NCI-H446 treated with DMSO at 0.1 percent for 48 hours (cell line): Measurements from ENCODE around the gene CSNK1G1.

Source experiments
- DNase-seq: peaks from one replicate; lab custom pipeline; 2025; lab: John Stamatoyannopoulos, UW

Gene CSNK1G1

DNA sequence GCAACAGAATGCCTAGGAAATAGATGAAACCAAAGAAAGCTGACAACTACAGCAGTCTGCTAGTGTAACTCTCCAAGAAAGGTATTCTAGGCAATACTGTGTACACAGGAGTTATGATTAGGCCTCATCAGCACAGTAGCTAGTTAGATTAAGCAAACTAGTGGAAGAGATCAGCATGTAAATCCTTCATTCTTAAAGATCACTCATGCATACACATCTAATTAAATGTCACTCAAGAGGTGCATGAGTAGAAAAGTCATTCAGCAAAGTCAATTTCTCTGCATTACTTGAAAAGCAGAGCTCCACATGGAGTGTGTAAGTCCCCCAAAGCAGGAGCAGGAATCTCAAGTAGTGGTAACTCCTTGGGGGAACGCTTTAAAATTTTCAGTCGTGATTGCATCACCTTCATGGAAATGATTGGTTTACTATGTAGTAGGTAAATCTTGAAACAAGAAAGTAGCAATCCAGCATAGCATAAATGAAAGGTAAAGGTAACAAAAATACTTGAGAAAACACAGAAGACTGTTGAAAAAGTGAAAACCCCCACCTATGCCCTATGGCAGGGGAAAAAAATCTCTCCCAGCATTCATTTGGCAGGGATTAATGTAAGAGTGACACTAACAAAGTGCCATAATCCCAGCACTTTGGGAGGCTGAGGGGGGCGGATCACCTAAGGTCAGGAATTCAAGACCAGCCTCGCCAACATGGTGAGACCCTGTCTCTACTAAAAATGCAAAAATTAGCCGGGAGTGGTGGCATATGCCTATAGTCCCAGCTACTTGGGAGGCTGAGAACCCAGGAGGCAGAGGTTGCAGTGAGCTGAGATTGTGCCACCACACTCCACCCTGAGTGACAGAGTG lies 163.8 kb downstream of the CSNK1G1 start:
- no peak for DNase-seq

DNA sequence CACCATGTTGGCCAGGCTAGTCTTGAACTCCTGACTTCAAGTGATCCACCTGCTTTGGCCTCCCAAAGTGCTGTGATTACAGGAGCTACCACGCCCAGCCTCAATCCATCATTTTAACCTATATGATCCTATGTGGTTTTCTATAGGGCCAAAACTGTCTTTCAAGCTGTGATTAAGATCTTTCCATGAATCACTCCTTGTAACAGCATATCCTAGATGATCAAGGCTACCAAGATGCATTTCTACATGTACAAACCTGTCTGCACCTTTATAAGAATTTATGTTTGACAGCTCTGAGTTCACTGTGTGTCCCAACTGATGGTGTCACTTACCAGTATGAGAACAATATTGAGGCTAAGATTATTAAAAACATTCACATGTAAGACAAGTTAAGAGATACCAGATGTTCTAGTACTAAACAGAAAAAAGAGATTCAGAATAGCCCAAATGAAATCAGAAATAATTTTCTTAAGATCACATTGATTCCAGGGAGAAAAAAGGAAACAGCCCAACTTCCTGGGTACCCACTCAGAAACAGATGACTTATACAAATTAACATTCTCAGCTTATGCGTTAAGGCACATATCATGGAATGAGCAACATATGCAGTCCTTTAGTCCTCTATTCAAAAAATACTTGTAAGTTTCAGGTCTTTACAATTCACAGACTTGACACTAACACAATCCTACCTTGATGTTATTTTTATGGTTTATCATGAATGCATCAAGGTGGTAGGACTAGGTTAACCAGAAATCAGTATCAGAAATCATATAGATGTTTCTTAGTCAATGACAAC lies 168.4 kb downstream of the CSNK1G1 start:
- DNase-seq: no peak

DNA sequence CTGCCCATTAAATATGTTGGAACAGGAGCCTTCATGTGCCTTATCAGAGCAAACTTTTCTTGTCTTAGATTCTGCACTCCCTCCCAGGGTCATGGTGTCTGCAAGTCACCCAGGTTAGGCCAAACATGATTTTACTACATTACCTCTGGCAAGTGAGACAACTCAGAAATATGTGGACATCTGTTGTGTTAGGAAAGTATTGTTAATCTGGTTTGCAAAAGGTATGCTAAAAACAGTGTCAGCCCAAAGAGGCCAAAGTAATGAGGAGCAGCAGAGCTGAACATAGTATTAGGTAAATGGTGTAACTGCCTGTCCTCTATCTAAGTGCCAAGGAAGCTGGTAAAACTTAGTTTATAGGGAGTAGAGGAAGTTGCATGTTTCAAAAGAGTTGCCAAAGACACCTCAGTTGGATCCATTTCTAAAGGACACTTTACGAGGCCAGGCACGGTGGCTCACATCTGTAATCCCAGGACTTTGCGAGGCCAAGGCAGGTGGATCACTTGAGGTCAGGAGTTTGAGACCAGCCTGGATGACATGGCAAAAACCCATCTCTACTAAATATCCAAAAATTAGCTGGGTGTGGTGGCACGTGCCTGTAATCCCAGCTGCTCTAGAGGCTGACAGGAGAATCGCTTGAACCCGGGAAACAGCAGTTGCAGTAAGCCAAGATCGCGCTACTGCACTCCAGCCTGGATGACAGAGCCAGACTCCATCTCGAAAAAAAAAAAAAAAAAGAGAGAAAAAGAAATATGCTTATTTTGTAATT lies 170.6 kb downstream of the CSNK1G1 start:
- no peak for DNase-seq

DNA sequence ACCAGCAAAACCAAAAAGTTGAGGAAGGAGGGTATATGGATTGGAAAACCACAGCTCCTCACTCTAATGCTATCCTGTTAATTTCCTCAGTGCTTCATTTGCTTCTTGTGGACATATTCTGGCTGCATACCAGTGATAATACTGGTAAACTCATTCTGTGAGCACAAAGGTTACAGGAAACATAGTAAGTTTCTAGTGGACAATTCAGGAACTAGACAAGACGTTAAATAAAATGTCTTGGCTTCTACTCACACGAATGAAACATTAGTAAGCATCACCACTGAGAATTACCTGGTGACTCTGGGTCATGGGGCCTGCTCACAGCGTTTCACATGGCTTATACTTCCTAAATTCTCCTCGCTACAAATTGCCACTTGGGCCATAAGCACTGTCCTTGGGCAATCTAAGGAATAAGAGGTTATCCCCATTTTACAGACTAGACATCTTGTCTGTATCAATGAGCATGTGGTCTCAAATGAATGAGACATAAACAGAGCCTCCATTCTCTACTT lies 173.1 kb downstream of the CSNK1G1 start:
- no peak for DNase-seq

DNA sequence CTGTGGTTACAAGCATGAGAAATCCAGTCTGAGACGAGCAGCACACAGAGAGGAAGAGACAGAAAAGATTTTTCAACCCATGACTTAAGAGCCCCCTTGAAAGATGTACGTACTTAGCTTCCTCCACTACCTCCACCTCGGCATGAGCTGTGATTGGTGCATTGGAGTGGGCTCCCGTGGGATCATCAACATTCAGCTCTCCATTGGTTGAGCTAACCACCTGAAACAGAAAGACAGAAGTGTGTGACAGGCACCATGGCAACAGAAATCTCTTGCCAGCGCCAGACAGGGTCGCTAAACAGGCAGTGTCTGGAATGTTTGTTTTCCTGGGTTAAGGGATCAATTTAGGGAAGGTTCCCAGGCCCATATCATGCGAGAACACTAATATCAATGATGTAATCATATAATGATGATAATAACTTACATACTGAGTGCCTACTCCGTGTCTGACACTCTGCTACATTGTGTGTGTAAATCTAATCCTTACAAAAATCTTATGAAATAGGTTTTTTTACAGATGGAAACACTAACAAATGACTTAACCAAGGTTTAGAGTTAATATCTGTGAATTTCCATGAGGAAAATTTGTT lies 175.6 kb downstream of the CSNK1G1 start:
- DNase-seq: no peak

DNA sequence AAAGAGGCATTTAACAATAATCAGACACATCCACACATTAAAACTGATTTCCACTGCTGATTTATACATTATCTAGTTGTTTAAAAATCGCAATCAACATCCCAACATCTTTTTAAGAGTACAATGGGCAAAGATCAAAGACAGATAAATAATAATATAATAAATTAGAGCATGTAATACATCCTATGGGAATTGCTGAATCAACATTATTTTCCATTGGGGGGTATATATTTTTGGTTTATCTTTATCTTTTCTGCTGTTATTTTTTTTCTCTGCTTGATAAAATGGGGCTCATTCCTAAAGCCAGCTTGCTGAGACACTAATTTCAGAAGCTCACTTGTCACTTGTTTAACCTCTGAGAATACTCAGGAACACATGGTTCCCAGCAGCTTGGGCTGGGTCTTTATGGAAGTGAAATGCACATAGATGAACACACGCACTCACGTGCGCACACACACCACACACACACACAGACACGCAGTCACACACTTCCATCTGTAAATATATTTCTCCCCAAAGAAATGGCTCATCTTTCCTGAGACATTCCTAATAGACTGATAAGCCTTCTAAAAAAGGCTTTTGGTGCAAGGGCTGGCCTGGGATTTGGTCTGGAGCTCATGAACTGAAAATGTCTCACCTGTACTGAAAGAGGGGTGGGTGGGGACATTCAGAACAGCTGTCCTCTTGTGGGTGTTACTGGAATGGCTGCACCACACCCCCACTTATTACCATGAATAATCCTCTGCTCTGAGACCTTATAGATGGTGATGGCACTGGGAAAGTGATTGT lies 189.7 kb downstream of the CSNK1G1 start:
- no peak for DNase-seq

DNA sequence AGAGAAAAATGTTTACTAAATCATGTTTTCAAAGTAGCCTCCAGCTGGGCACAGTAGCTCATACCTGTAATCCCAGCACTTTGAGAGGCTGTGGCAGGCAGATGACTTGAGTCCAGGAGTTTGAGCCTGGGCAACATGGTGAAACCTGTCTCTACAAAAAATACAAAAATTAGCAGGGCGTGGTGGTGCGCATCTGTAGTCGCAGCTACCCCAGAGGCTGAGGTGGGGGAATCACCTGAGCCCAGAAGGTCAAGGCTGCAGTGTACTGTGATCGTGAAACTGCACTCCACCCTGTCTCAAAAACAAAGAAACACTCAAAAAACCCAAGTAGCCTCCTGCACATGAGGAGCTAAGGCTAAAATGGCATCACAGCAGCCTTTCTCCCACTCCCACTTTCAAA lies 191.5 kb downstream of the CSNK1G1 start:
- DNase-seq: no peak

DNA sequence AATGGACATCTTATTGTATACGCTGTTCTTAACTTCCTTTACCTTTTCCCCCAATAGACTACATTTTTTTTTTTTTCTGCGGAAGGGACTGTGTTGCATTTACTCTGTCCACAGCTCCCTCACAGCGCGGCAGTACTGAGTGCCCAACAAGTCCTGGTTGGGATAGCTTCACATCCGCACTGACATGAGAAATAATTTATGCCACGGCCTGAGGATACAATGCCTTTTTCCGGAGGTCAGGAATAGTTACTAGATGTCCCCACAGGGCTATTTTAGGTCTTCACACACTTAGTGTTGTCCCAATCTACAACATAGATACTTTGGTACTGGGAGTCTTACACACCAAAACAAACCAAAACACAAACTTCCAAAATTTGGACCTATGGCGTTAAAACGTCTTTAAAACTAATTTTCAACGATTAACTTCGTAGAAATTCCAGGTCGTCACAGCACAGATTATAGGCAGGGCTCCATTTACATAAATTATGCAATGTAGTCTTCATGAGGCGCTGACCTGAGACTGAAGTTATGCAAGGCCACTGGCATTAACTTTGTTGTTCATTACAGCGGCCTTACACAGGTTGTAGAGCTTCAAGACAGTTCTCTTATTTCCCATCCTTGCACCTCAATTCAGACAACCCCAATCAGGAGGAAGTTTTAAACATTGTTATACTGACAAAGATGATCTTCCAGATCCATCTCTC lies 192.2 kb downstream of the CSNK1G1 start:
- DNase-seq: no peak

DNA sequence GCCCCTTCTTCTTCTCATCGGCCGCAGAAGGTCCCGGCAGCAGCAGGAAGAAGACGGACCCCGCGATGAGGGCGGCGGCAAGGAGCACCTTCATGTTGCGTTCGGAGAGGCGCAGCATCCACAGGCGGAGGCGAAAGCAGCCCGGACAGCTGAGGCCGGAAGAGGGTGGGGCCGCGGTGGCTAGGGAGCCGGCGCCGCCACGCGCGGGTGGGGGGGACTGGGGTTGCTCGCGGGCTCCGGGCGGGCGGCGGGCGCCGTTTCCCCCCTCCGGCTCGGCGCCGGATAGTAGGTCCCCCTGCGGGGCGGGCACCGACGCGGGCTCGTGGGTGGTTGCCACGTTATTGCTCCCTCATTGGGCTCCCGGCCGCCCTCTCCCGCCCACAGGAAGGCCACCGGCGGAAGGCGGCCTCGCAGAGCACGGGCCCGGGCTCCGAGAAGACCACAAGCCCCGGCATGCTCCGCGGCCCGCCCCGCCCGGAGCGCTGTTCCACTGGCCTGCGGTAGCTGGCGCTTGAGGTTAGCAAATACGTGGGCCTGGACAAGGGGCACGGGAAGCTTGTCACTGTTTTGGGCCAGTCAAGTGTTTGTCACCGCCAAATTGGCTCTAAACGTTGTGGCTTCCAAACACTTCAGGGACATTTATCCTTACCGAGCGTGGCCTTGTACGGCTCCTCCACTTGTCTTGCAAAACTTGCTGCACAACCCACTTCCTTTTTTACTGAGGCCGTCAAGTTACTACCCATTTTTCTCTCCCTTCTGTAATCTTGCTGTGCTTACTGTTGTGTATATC lies 192.9 kb downstream of the CSNK1G1 start, which contains the start of gene PPIB:
Gene PPIB, minus strand, starts transcription at position 154 of the 790 bp plus-strand sequence. Its CDS starts 36 bp downstream, at position 118.
- peak; percentile 94 for DNase-seq

DNA sequence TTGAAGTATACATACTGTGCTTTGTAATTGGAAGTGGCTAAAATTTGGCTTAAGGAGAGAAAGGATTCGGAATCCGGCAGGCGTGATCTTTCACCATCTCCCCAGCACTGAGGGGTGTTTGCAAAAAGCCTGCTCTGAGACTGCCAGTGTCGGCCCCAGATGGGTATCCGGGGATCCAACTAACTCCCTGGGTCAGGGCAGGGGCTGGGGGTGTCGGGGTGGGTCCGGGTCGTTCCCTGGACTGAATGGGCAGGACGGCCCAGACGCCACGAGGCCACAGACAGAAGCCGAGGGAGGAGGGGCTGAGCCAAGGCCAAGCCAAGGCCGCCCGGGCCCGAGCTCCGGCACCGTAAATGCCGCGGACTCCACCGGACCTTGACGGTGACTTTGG lies 193.5 kb downstream of the CSNK1G1 start:
- no peak for DNase-seq

DNA sequence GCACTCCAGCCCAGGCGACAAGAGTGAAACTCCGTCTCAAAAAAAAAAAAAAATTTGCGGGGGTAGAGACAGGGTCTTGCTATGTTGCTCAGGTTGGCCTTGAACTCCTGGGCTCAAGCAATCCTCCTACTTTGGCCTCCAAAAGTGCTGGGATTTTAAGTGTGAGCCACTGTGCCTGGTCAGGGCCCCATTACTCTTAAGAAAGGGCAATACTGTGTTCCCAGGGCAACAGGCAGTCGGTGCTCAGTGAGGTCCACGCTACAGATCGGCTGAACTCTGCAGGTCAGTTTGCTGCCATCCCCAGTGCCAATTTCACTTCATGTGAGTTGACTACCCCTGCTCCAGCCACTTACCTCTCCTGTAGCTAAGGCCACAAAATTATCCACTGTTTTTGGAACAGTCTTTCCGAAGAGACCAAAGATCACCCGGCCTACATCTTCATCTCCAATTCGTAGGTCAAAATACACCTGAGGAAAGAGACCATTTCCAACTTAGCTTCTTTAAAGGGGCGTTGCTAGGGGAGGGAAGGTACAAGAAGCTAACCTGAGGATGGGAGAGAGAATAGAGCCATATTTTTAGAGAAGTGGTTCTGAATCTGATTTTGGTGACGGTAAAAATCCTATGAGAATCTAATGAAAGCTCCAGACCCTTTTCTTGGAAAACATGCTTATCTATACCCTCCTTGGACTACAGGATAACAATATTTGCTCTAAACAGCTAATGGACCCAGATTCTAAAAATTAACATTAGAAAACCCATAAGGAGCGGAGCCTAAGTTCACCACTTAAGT lies 194.1 kb downstream of the CSNK1G1 start:
- no peak for DNase-seq

DNA sequence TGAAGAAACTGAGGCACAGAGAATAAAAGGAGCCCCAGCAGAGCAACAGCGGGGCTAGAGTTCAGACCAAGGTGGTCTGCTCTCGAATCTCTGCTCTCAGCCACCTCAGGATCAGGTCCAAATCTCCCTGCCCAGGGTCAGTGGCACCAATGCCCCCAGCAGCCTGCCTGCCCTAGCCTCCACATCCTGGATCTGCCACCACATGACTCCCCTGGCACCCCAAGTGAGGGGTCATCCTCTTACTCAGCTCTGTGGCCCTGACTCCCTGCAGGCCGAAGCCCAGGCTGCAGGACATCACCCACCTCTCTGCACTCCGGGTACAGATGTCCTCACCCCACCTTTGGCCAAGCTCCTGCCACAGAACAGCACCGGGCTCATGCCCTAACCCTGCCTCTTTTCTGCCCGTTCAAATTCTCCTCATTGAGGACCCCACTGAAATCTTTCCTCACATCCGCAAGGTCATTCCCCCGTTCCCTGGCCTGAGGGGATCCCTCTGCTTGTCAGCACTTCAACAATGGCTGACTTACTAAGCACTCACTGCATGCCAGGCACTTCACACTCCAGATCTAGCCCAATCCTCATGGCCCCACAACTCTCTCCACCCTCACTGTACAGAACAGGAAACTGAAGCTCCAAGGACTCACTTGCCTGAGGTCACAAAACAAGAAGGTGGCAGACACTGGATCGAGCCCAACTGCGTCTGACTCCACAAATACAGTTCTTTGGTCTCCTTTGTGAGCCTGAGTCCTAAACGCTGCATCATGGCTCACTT lies 197.4 kb downstream of the CSNK1G1 start:
- DNase-seq: no peak

DNA sequence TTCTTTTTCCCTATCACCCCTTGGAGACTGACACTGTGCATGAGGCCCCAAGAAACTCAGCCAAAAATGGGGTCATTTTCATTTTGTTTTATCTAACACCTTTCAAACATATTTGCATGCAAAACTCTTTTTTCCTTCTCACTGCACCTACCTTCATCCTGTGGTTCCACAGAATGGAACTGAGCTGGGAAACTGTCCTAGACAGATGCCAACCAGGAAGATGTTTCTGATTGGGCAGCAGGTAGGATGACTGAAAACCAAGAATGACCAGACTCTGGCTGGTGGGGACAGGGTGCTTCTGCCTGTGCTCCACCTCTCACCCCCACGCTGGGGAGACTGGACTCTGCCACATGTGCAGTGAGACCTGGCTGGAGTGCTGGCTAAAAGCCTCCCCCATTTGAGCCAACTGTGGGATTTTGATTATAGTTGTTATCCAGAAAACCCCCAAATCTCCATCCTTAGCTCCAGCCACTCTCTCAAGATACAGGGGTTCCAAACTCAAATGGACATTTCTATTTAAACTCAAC lies 198.3 kb downstream of the CSNK1G1 start:
- DNase-seq: no peak

DNA sequence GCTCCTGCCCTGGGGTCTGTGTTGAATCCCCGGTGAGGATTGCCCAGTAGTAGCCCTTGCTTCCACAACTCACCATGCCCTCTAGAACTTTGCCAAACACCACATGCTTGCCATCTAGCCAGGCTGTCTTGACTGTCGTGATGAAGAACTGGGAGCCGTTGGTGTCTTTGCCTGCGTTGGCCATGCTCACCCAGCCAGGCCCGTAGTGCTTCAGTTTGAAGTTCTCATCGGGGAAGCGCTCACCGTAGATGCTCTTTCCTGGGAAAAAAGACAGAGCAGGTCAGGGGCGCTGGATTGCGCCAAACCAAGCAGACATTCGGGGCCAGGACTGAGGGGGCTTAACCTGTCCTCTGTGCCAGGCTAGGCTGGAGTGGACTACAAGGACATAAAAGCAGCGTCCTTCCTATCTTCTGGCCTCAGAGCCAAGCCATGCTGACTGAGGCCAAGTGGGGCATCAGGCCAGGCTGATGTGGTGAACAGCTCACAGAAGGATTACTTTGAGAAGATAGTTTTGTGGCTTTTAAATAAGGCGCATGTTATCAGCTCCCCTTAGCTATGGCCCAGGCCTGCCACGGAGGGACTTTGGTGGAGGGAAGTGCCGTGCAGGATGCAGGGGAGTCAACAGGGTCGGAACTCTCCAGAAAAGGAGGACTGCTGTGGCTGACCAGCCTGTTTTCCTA lies 199.2 kb downstream of the CSNK1G1 start:
- DNase-seq: no peak

DNA sequence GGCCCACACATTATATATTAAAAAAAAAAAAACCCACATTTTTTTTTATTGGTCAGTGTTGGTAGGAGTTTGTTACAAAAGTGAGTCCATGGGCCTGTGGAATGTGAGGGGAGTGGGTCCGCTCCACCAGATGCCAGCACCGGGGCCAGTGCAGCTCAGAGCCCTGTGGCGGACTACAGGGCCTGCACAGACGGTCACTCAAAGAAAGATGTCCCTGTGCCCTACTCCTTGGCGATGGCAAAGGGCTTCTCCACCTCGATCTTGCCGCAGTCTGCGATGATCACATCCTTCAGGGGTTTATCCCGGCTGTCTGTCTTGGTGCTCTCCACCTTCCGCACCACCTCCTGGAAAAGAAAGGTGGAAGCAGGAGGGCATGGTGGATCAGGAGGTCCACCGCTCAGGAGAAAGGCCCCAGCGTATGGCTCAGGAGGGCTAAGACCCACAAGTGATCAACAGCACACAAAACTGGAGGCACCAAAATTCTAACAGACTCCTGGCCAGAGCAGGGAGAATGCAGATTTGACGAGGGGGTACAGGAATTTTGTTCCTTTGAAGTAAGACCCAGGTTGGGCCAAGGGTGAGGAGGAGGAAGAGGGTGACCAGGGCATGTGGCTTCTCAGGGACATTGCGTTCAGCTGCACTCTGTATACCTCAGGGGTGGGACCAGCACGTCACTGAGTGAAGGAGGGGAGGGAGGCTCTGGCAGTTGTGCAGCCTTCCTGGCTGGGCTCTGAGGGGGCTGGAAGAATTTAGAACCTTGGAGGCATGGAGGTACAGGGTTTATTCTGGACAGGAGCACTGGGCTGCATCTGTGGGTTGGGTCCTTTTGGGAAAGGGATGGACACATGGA lies 199.9 kb downstream of the CSNK1G1 start:
- DNase-seq: no peak
